ENCODE data around the gene TSLP. TPM values are rescaled to one million over a fixed set of nuclear protein-coding genes. Genes with fewer than 3 reads are reported as not detected.

The TSLP gene
- polyA plus RNA-seq (ENCODE audit: insufficient read length in 4 of 4): under 1 TPM; 0.13 to 0.40 (median 0.24) TPM

DNA sequence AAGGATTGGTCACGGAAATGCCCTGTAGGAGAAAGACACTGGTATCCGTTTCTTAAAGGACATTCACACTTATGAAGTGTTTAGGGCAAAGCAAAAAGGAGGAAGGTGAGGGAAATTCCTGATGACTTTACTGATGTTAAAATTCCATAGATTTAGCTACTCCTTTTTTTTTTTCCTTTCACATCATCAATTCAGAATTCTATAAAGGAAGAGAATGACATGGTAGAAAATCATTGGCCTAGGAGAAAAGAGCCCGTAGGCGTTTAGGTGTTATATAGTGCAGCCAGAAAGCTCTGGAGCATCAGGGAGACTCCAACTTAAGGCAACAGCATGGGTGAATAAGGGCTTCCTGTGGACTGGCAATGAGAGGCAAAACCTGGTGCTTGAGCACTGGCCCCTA, at the start of gene TSLP:
Gene TSLP (plus strand): TSS at position 301 of the 400 bp plus-strand sequence. CDS start 178 bp downstream, outside the sequence.
- DNase-seq (ENCODE audit: low read depth in 4 of 4, low spot score in 2 of 4): no peak

DNA sequence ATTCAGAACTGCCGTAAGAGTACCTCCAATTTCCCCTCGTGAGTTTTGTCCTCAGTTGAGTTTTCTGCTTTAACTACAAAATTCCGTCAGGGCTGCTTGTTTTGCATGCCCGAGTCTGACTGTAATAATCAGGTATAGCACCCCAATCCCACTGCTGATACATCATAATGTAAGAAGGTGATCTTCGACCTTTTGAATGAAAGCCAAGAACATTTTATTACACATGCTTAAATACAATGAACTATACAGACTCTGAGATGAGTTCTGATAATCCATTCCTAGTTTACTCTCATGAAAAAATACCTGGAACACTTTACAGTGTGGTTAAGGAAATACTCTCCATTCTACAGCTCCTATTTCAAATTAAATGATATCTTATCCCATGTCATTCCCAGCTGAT, 49.2 kb upstream of the TSLP start:
- DNase-seq (ENCODE audit: low read depth in 4 of 4, low spot score in 2 of 4): no peak

DNA sequence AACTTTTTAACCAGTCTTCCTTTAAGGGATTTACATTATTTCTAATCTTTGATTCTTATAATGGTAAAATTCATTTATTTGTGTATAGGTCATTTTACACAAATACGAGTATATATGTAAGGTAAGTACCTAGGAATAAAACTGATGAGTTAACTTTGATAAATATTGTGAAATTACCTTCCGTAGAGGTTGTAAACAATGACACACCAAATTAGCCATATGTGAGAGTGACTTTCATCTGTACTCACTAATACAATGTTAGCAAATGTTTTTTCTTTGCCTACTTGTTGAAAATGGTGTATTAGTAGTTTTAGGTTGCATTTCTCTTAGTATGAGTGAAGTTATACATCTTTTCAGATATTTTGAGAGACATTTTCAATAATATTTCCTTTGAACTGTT, 42.6 kb upstream of the TSLP start:
- DNase-seq (ENCODE audit: low read depth in 4 of 4, low spot score in 2 of 4): no peak

DNA sequence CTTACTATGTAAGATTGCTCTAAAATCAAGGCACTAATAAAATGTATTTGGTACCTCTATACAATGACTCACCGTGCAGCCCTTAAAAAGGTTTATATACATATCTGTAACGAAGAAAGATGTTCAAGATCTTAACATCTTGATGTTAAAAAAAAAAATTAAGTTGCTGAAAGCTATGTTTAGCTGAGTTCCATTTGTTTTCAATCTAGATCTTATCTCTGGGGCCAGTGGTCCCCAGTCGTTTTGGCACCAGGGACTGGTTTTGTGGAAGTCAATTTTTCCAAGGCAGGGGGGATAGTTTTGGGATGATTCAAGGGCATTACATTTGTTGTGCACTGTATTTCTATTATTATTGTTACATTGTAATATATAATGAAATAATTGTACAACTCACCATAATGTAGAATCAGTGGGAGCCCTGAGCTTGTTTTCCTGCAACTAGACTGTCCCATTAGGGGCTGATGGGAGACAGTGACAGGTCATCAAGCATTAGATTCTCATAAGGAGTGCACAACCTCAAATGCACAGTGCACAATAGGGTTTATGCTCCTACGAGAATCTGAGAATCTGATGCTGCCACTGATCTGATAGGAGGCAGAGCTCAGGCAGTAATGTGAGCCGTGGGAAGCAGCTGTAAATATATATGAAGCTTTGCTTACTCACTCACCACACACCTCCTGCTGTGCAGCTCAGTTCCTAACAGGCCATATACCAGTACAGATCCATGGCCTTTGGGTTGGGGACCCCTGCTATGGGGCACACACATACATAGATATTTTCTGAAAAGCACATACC, 27.6 kb upstream of the TSLP start:
- DNase-seq (ENCODE audit: low read depth in 4 of 4, low spot score in 2 of 4): no peak

- no peak for DNase-seq (ENCODE audit: low read depth in 4 of 4, low spot score in 2 of 4)
Observed at GRCh38 chr5:111058064-111058463, 13.4 kb upstream of the TSLP start.

DNA sequence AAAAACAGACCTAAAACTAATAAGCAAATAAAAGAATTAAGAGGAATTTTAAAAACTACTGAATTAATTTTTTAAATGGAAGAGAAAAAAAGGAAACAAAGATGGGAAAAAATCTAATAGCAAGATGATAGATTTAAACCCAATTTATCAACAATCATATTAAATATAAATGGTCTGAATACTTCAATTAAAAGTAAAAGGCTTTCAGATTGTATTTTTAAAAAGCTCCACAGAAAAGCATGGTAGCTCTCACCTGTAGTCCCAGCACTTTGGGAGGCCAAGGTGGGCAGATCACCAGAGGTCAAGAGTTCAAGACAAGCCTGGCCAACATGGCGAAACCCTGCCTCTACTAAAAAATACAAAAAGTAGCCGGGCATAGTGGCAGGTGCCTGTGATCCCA, 11.3 kb upstream of the TSLP start:
- DNase-seq (ENCODE audit: low read depth in 4 of 4, low spot score in 2 of 4): no peak

GRCh38 chr5:111061618-111062017, 9.9 kb upstream of the TSLP start:
- DNase-seq (ENCODE audit: low read depth in 4 of 4, low spot score in 2 of 4): no peak

DNA sequence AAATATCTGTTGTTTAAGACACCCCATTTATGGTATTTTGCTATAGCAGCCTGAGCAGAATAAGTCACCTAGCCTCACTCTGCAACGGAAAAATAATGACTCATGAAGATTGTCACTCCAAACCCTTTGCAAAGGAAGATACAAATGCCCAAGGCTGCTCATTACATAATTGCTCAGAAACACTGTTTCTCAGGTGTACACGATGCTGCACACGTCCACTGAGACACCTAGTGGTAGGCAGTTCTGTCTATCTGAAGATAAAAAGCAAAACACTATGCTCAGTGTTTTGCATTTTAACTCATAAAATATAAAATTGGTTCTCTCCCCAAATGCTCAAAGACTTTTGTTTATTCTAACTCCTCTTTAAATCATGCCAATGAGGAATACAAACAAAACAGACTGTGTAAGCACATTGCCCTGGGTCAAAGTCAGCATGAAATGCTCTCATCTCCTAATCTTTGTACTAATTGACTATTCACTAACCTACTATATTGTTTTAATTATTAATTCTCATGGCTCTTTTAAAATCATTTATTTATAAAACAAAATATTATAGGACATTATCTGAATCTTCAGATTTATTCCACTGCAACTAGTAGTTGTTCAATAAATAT, 7.7 kb upstream of the TSLP start:
- no peak for DNase-seq (ENCODE audit: low read depth in 4 of 4, low spot score in 2 of 4)

GRCh38 chr5:111066261-111066938, 5.1 kb upstream of the TSLP start:
- no peak for DNase-seq (ENCODE audit: low read depth in 4 of 4, low spot score in 2 of 4)

DNA sequence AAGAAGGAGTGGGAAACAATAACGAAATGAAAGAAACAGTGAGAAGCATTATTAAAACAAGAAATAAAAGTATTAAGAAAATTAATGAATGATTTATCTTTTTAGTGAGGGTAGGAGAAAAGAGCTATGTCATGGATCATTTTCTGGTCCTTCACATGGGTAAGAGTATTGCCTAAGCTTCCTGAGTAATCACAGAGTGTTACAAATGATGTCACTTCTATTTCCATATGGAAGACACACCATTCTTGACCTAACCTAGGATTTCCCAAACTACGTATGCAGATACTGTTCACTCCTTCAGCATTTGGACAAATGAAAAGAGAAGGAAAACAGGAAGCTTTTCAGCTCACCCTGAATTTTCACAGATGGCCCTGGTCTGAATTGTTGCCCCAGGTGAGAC, 3.3 kb upstream of the TSLP start:
- no peak for DNase-seq (ENCODE audit: low read depth in 4 of 4, low spot score in 2 of 4)

- DNase-seq (ENCODE audit: low read depth in 4 of 4, low spot score in 2 of 4): no peak
Observed at GRCh38 chr5:111069839-111070238, 1.7 kb upstream of the TSLP start.

- no peak for DNase-seq (ENCODE audit: low read depth in 4 of 4, low spot score in 2 of 4)
Observed at GRCh38 chr5:111070272-111071134, 1.0 kb upstream of the TSLP start.

- peak in 1 of 4 donors; percentile 23 for DNase-seq (ENCODE audit: low read depth in 4 of 4, low spot score in 2 of 4)
Observed at GRCh38 chr5:111072949-111073682, 1.6 kb downstream of the TSLP start.

DNA sequence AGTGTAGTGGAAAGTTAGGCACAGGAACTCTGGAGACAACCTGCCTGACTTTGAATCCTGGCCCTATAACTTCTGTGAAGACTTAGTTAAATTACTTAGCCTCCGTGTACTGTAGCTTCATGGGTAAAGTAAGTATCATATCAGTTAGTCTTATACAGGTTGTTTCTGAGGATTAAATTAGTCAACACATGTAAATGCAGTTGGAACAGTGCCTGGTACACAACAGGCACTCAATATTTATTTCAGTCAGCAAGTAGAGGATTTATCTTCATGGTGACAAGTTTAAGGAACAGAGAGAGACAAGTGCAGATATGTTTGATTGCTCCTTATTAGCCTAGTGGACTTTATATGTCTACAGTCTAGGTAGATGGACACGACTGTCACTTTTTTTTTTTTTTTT, 2.7 kb downstream of the TSLP start:
- no peak for DNase-seq (ENCODE audit: low read depth in 4 of 4, low spot score in 2 of 4)

DNA sequence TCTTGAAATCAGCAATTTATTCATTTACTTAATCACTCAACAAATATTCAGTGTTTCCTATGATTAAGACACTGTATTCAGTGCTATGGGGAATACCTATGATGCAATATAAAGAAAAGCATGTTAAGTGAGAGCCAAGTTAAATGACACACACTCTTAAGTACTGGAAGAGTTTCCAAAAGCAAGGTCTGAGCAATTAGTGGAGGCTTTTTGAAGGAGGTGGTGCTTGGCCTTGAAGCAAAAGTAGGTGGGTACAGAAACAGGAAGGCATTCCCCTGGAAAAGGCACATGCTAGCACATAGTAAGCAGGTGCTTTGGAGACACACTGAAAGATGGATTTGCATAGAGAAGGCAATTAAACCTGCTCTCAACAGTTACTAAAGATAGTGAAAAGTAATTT, 4.0 kb downstream of the TSLP start:
- no peak for DNase-seq (ENCODE audit: low read depth in 4 of 4, low spot score in 2 of 4)

GRCh38 chr5:111076091-111076490, 4.6 kb downstream of the TSLP start:
- DNase-seq (ENCODE audit: low read depth in 4 of 4, low spot score in 2 of 4): no peak

DNA sequence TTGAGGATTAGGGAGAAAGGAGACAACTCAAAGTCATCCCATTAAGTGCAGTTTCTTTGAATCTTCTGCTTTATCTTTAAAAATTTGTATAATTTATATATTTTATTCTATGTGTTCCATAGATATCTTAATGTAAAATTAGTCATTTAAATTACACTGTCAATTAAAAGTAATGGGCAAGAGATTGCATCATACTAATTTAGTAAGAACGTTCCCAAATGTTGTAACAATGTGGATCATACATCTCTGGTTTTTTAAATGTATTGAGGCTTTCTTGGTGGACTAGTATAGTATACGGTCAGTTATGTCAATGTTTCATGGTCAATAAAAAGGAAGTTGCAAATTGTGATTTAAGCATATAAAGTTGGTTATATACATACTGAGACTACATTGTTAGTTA, 6.2 kb downstream of the TSLP start:
- DNase-seq (ENCODE audit: low read depth in 4 of 4, low spot score in 2 of 4): no peak

DNA sequence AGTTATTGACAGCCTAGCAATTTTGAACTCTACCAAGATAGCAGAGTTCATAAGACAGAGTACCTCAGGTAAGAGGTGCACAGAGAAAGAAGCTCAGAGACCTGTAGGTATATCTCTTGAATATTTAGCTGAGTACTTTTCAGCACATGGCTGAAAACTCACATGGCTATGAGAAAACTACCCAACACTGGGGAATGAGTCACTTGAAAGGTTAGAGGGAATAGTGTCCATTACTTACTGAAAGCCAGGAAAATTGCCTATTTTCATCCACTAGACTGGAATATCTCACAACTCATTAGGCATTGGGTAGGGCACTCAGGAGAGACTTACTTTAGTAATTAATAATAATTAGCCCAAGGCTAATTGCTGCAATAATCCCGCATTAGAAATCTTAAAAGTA, 8.3 kb downstream of the TSLP start:
- DNase-seq (ENCODE audit: low read depth in 4 of 4, low spot score in 2 of 4): no peak

DNA sequence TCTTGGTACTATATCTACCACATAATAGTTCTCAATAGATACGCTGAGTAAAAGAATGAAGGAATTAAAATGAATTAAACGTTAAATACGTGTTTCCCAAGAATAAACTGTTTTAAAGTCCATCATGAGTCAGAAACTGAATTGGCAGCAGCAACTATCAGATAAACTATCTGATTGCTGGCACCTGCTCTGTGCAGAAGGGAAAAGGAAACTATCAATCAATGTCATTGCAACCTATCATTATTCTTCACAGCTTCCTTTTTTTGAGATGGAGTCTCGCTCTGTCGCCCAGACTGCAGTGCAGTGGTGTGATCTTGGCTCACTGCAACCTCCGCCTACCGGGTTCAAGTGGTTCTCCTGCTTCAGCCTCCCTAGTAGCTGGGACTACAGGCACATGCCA, 11.8 kb downstream of the TSLP start:
- DNase-seq (ENCODE audit: low read depth in 4 of 4, low spot score in 2 of 4): no peak

Data from left renal cortex interstitium (tissue), 4 donors.